GM06990 (cell line): ENCODE data around the gene PTMS.

Experiments used
- DNase-seq: peaks from one replicate; pipeline ENCODE4 v3.0.0-alpha.2; 2011; ENCODE audit not compliant: insufficient read length; ENCODE audit errors: extremely low read depth
- H3K27me3 ChIP-seq: replicated peaks from 2 replicates; pipeline ENCODE4 v1.6.0; 2011; ENCODE audit warnings: low read length; ENCODE audit not compliant: control insufficient read depth, insufficient read depth
- H3K36me3 ChIP-seq: 2 replicates; pipeline ENCODE4 v1.5.1; 2011; ENCODE audit warnings: low read length; ENCODE audit not compliant: control insufficient read depth, insufficient read depth
- H3K4me3 ChIP-seq: replicated peaks from 2 replicates; pipeline ENCODE4 v1.5.1; 2011; ENCODE audit warnings: low read depth, mild to moderate bottlenecking, control low read depth, low read length
- TF ChIP-seq, protein P1 (sequence below): IDR thresholded peaks from 2 replicates; pipeline ENCODE4 v1.5.1; 2011; ENCODE audit warnings: low read length, control low read depth, mild to moderate bottlenecking, inconsistent platforms; ENCODE audit not compliant: insufficient read depth, poor library complexity, severe bottlenecking

The PTMS gene

DNA sequence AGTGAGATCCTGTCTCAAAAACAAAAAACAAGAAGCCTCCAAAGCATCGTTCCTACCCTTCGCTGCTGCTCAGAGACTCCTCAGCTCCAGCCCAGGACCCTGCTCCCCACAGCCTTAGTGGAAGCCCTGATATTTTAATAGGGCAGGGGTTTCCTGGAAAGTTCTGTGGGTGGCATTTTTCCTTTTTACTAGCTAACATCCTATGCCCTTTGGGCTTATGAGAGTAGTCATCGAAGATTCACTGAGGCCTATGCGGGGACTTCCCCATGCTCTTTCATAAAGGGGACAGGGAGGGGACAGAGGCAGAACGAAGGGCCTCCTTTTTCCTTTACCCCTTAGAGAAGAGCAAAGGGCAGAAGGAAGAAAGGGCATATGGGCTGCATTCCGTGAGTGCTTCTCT, 14.4 kb downstream of the PTMS start:
- no peak for DNase-seq
- TF ChIP-seq, protein P1, sequence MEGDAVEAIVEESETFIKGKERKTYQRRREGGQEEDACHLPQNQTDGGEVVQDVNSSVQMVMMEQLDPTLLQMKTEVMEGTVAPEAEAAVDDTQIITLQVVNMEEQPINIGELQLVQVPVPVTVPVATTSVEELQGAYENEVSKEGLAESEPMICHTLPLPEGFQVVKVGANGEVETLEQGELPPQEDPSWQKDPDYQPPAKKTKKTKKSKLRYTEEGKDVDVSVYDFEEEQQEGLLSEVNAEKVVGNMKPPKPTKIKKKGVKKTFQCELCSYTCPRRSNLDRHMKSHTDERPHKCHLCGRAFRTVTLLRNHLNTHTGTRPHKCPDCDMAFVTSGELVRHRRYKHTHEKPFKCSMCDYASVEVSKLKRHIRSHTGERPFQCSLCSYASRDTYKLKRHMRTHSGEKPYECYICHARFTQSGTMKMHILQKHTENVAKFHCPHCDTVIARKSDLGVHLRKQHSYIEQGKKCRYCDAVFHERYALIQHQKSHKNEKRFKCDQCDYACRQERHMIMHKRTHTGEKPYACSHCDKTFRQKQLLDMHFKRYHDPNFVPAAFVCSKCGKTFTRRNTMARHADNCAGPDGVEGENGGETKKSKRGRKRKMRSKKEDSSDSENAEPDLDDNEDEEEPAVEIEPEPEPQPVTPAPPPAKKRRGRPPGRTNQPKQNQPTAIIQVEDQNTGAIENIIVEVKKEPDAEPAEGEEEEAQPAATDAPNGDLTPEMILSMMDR, result no peak
- H3K36me3 ChIP-seq, result no peaks in the 10 kb centered on the region; the same call in 1 of the 2 replicates
- no peak overlapping the region for H3K4me3 ChIP-seq
- H3K27me3 ChIP-seq, result no peaks in the 10 kb centered on the region

DNA sequence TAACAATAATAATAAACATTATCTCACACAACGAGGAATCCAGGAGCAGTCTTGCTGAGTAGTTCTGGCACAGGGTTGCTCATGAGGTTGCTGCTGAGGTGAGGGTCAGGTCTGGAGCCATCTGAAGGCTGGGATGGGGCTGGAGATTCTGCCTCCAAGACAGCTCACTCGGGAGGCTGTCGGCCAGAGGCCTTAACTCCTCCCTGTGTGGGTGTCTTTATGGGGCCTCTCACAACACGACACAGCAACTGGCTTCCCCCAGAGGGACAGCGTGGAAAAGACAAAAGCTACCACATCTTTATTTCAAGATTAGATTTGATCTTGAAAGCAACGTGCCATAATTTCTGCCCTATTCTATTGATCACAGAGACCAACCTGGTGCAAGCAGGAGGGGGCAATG, 16.0 kb downstream of the PTMS start:
- H3K27me3 ChIP-seq, result no peaks in the 10 kb centered on the region
- DNase-seq, result no peak
- H3K4me3 ChIP-seq, result no peak overlapping the region
- no peaks in the 10 kb centered on the region; the same call in 1 of the 2 replicates for H3K36me3 ChIP-seq
- TF ChIP-seq, protein P1, result no peak

DNA sequence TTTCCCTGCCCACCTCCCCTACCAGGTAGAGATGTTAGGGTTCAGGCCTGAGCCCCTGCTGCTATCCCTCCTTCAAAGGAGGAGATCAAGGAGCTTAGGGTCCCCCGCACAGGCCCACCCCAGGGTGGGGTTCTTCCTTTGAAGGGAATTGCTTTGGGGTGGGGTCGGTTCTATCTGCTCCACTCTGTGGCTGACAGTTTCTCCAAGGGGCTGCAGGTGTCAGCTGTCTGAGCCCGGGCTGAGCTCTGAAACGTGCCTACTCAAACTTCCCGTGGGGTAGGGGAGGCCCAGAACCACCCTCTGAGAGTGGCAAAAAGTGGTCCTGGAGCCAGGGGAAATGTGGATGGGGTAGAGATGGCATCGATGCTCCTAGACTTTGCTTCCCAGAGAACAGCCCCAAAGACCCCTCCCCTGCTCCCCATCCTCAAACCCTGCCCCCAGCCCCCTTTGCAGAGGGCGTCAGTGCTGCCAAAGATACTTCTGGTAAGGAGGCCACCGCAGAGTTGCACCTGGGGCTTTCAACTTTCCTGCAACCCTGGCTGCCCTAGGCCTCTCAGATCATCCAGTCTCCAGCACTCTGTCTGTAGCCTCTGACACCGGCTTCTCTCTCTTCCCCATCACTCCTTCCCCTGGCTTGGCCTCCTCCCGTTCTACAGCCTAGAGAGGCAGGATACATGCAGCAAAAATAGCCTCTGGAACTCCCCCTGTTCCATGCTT, 16.8 kb downstream of the PTMS start:
- H3K36me3 ChIP-seq, result no peaks in the 10 kb centered on the region
- DNase-seq, result no peak
- no peaks in the 10 kb centered on the region for H3K27me3 ChIP-seq
- TF ChIP-seq, protein P1, result no peak
- no peak overlapping the region for H3K4me3 ChIP-seq

DNA sequence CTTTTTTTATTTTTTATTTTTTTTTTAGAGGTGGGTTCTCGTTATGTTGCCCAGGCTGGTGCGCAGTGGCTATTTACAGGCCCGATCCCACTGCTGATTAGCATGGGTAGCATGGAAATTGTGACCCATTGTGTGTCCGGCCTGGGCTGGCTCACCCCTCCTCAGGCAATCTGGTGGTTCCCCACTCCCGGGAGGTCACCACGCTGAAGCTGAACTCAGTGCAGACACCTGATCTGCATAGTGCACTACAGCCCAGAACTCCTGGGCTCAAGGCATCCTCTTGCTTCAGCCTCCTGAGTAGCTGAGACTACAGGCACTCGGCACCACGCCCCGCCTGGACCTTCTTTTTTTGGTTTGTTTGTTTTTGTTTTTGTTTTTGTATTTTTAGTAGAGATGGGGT, 17.7 kb downstream of the PTMS start:
- TF ChIP-seq, protein P1, result no peak
- H3K36me3 ChIP-seq, result no peaks in the 10 kb centered on the region
- no peaks in the 10 kb centered on the region for H3K27me3 ChIP-seq
- no peak overlapping the region for H3K4me3 ChIP-seq
- no peak for DNase-seq

DNA sequence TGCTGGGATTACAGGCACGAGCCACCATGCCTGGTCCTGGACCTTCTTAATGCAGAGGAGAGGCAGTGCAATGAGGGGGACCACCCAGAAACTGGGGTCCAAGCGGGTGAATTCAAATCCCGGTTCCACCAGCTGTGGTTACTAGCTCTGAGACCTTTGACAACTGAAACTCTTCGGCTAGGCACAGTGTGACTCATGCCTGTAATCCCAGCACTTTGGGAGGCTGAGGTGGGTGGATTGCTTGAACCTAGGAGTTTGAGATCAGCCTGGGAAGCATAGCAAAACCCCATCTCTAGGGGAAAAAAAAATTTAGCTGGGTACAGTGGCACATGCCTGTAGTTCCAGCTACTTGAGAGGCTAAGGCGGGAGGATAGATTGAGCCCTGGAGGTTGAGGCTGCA, 18.1 kb downstream of the PTMS start:
- TF ChIP-seq, protein P1, result no peak
- H3K4me3 ChIP-seq, result no peak overlapping the region
- DNase-seq, result no peak
- H3K27me3 ChIP-seq, result no peaks in the 10 kb centered on the region
- H3K36me3 ChIP-seq, result no peaks in the 10 kb centered on the region

DNA sequence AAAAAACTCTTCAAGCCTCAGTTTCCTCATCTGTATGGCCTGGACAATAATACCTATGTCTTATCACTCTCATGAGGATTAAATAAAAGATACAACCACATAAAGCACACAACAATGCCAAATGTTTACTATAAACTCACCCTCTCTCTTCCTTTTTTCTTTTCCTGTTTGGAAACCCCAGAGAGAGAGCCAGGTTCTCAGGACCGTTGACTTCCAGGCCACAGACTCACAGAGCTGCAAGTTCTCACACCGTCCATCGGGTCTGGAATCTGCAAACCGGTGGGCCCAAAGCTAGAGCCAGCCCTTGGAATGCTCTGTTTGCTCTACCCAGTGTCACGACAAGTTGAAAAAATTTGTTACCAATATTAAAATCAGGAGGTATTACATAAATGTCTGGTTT, 18.6 kb downstream of the PTMS start:
- DNase-seq, result no peak
- Histone ChIP-seq H3K36me3 (no peaks in the 10 kb centered on the region), H3K4me3 (no peak overlapping the region), H3K27me3 (no peaks in the 10 kb centered on the region)
- TF ChIP-seq, protein P1, result no peak
